ENCODE results near the gene PPP2R1B. TPM values are rescaled to one million over a fixed set of nuclear protein-coding genes. Genes with fewer than 3 reads are reported as not detected.

Gene PPP2R1B
- total RNA-seq, 1 donor from 2014 or later = 44.5 TPM

DNA sequence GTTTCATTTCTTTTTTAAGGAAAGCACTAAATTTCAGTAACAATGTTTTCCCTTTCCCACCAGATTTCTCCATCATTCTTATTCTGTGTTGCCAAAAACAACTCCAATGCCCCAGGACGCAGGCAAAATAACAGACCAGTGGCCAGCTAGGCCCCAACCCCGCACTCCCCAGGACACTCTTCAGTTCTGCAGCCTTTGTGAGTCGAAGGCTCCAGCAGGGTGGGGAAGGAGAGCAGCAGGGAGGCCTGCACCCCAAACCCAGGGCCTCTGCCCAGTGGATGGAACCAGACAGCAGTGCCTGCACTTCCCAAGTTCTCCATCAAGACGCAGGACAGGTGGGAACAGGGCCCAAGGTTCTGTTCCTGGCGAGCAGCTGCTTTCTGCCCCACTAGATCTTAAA lies 34.4 kb downstream of the PPP2R1B start:
- no peak overlapping the region for H3K4me2 ChIP-seq (ENCODE audit: low read length)
- H3K4me3 Mint-ChIP-seq (ENCODE audit: unreplicated experiment) = no peak overlapping the region
- no peaks in the 10 kb centered on the region for H3K9me3 Mint-ChIP-seq (ENCODE audit: unreplicated experiment)
- peaks cover 60% of the 10 kb centered on the region for H3K4me1 ChIP-seq (ENCODE audit: insufficient read depth, low read length)
- peaks cover 51% of the 10 kb centered on the region for H3K4me1 Mint-ChIP-seq (ENCODE audit: low read depth, unreplicated experiment)
- H2AFZ ChIP-seq (ENCODE audit: low read depth, low read length) = no peak overlapping the region
- FAIRE-seq (no peak), DNase-seq (ENCODE audit: low read depth) (no peak)
- no peaks in the 10 kb centered on the region for H3K79me2 ChIP-seq (ENCODE audit: insufficient read depth, low read length)
- H3K36me3 Mint-ChIP-seq (ENCODE audit: low read depth, unreplicated experiment) = peaks cover 16% of the 10 kb centered on the region
- H3K9ac ChIP-seq (ENCODE audit: low read length) = no peak overlapping the region
- TF ChIP-seq CTCF (IDR thresholded peaks at IDR 0.05; ENCODE audit: insufficient read depth, low read depth, low read length) = no peak
- TF ChIP-seq EZH2 (IDR thresholded peaks at IDR 0.05; ENCODE audit: insufficient read depth, low read length) = no peak
- no peaks in the 10 kb centered on the region for H3K36me3 ChIP-seq (ENCODE audit: insufficient read depth, low read length)
- no peaks in the 10 kb centered on the region for H3K27me3 Mint-ChIP-seq (ENCODE audit: low read depth, unreplicated experiment)
- no peaks in the 10 kb centered on the region for H3K9me3 ChIP-seq (ENCODE audit: insufficient read depth, low read depth, low read length)
- no peak overlapping the region for H3K27ac Mint-ChIP-seq (ENCODE audit: unreplicated experiment)
- H3K4me3 ChIP-seq (ENCODE audit: insufficient read depth, low read depth, low read length) = no peak overlapping the region
- no peaks in the 10 kb centered on the region for H4K20me1 ChIP-seq (ENCODE audit: insufficient read depth, low read length)
- H3K27ac ChIP-seq (ENCODE audit: low read depth, low read length) = no peak overlapping the region
- no peaks in the 10 kb centered on the region for H3K27me3 ChIP-seq (ENCODE audit: insufficient read depth, low read length)

DNA sequence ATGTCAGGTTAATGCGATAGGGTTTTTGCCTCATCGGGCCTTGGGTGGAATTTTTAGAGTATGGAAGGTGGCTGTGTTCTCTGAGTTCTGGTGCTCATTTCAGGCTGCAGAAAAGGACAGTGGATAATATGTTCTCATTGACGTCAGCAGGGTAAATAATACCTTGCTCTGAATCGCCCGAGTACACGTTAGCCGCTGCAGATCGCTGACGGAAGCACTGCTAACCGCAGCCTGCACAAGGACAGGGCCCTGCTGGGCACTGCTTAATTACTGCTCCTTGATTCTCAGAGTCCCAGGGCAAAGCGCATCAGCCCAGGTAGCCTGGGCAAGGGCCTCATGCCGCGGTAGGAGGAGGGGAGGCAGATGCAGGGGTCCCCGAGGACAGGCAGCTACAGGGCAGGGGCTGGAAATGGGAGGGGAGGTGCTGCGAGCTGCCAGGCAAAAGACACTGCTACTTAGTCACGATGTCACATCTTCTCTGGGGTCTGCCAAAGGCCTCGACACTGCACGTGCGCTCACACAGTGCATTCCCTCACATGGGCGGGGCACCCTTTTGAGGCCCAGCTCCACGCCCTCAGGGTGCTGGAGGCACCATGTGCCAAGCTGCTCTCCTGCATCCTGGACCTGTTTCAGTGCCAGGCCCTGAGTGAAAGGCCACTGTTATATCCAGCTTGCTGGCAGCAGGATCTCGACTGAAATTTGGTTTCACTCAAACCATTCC lies 35.2 kb downstream of the PPP2R1B start:
- no peak overlapping the region for H2AFZ ChIP-seq (ENCODE audit: low read depth, low read length)
- no peaks in the 10 kb centered on the region for H3K9me3 ChIP-seq (ENCODE audit: insufficient read depth, low read depth, low read length)
- no peaks in the 10 kb centered on the region for H3K36me3 ChIP-seq (ENCODE audit: insufficient read depth, low read length)
- H3K36me3 Mint-ChIP-seq (ENCODE audit: low read depth, unreplicated experiment) = peaks cover 18% of the 10 kb centered on the region
- FAIRE-seq (no peak), DNase-seq (ENCODE audit: low read depth) (peak; percentile 53)
- peak overlapping the region; percentile 9 for H3K4me2 ChIP-seq (ENCODE audit: low read length)
- no peak overlapping the region for H3K4me3 ChIP-seq (ENCODE audit: insufficient read depth, low read depth, low read length)
- no peaks in the 10 kb centered on the region for H3K27me3 ChIP-seq (ENCODE audit: insufficient read depth, low read length)
- no peaks in the 10 kb centered on the region for H3K9me3 Mint-ChIP-seq (ENCODE audit: unreplicated experiment)
- H3K4me1 Mint-ChIP-seq (ENCODE audit: low read depth, unreplicated experiment) = peaks cover 44% of the 10 kb centered on the region
- no peaks in the 10 kb centered on the region for H4K20me1 ChIP-seq (ENCODE audit: insufficient read depth, low read length)
- no peaks in the 10 kb centered on the region for H3K79me2 ChIP-seq (ENCODE audit: insufficient read depth, low read length)
- no peak overlapping the region for H3K27ac Mint-ChIP-seq (ENCODE audit: unreplicated experiment)
- H3K27me3 Mint-ChIP-seq (ENCODE audit: low read depth, unreplicated experiment) = no peaks in the 10 kb centered on the region
- no peak overlapping the region for H3K4me3 Mint-ChIP-seq (ENCODE audit: unreplicated experiment)
- H3K9ac ChIP-seq (ENCODE audit: low read length) = peak overlapping the region; percentile 0
- H3K27ac ChIP-seq (ENCODE audit: low read depth, low read length) = no peak overlapping the region
- H3K4me1 ChIP-seq (ENCODE audit: insufficient read depth, low read length) = peaks cover 53% of the 10 kb centered on the region
- no peak for TF ChIP-seq CTCF (IDR thresholded peaks at IDR 0.05; ENCODE audit: insufficient read depth, low read depth, low read length)
- no peak for TF ChIP-seq EZH2 (IDR thresholded peaks at IDR 0.05; ENCODE audit: insufficient read depth, low read length)

DNA sequence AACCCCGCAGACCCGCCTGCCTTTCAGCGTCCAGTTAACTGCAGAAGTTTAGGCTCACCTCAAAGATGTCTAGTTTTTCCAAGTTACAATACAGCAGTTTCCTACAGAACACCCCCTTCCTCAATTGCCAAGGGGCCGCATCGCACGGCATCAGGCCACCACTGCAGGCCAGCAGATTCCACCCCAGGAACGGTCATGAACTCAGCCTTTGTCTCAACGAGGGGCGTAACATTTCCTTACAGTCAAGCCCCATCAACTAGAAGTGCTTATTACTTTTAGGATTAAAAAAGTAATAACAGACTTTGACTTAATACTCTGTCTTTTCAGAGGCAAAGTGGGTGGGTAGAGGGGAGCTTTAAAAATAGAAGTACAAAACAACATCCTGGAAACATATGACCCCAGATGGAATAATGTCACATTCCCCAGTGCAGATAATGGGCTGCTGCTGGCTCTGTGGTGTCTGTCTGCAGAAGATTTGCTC lies 36.3 kb downstream of the PPP2R1B start:
- H3K4me2 ChIP-seq (ENCODE audit: low read length) = peak overlapping the region; percentile 51
- peaks cover 41% of the 10 kb centered on the region for H3K4me1 ChIP-seq (ENCODE audit: insufficient read depth, low read length)
- no peaks in the 10 kb centered on the region for H3K9me3 ChIP-seq (ENCODE audit: insufficient read depth, low read depth, low read length)
- H4K20me1 ChIP-seq (ENCODE audit: insufficient read depth, low read length) = no peaks in the 10 kb centered on the region
- no peaks in the 10 kb centered on the region for H3K27me3 ChIP-seq (ENCODE audit: insufficient read depth, low read length)
- DNase-seq (ENCODE audit: low read depth) = peak; percentile 32
- no peak overlapping the region for H2AFZ ChIP-seq (ENCODE audit: low read depth, low read length)
- no peak for FAIRE-seq
- peaks cover under 1% of the 10 kb centered on the region for H3K36me3 ChIP-seq (ENCODE audit: insufficient read depth, low read length)
- H3K9me3 Mint-ChIP-seq (ENCODE audit: unreplicated experiment) = no peaks in the 10 kb centered on the region
- H3K27me3 Mint-ChIP-seq (ENCODE audit: low read depth, unreplicated experiment) = no peaks in the 10 kb centered on the region
- H3K27ac Mint-ChIP-seq (ENCODE audit: unreplicated experiment) = no peak overlapping the region
- no peak overlapping the region for H3K4me3 ChIP-seq (ENCODE audit: insufficient read depth, low read depth, low read length)
- no peaks in the 10 kb centered on the region for H3K79me2 ChIP-seq (ENCODE audit: insufficient read depth, low read length)
- peak overlapping the region; percentile 8 for H3K27ac ChIP-seq (ENCODE audit: low read depth, low read length)
- H3K4me1 Mint-ChIP-seq (ENCODE audit: low read depth, unreplicated experiment) = peaks cover 33% of the 10 kb centered on the region
- peaks cover 21% of the 10 kb centered on the region for H3K36me3 Mint-ChIP-seq (ENCODE audit: low read depth, unreplicated experiment)
- no peak for TF ChIP-seq EZH2 (IDR thresholded peaks at IDR 0.05; ENCODE audit: insufficient read depth, low read length)
- no peak for TF ChIP-seq CTCF (IDR thresholded peaks at IDR 0.05; ENCODE audit: insufficient read depth, low read depth, low read length)
- H3K4me3 Mint-ChIP-seq (ENCODE audit: unreplicated experiment) = no peak overlapping the region
- H3K9ac ChIP-seq (ENCODE audit: low read length) = peak overlapping the region; percentile 10

Measured in astrocyte (in vitro differentiated cells and primary cell).